Activated T-cell treated with anti-CD3 and anti-CD28 coated beads, Interleukin-2, amount 50 U/mL, for 48 hours (primary cell): Measurements from ENCODE around the gene NUB1.

Source experiments
- DNase-seq, 2 experiments: peaks; one replicate each; pipeline ENCODE4 v3.0.0-alpha.2; 2020

NUB1 gene

DNA sequence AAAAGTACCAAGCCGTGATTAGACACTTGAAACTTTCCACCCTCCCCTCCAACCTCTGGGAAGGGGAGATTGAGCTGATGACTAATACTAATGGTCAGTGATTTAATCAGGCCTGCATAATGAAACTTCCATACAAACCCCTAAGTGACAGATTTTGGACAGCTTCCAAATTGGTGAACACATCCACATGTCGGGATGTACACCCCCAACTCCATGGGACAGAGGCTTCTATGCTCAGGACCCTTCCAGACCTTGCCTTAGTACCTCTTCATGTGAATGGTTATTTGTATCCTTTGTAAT, 4.8 kb downstream of the NUB1 start:
- no peak for DNase-seq

DNA sequence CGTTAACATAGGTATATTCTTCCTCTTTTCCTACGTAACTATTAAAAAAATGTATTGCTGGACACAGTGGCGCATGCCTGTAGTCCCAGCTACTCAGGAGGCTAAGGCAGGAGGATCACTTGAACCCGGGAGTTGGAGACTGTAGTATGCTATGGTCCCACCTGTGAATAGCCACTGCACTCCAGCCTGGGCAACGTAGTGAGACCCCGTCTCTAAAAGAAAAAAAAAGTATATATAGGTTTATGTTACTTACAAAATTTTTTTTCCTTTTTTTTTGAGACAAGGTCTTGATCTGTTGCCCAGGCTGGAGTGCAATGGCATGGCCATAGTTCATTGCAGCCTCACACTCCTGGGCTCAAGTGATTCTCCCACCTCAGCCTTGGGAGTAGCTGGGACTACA, 5.6 kb downstream of the NUB1 start:
- DNase-seq, result no peak

DNA sequence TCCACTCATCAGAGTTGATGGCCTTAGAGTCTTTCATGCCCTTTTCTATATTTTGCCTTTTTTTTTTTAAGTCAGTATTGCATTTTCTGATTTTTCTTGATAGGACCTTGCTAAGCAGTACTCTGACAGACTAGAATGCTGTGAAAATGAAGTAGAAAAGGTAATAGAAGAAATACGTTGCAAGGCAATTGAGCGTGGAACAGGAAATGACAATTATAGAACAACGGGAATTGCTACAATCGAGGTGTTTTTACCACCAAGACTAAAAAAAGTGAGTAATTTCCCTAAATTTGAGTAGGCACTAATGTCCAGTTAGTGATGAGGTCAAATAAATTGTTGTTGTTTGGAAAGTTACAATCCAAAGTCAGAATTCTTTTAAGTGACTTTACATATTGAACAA, 7.4 kb downstream of the NUB1 start:
- no peak for DNase-seq

DNA sequence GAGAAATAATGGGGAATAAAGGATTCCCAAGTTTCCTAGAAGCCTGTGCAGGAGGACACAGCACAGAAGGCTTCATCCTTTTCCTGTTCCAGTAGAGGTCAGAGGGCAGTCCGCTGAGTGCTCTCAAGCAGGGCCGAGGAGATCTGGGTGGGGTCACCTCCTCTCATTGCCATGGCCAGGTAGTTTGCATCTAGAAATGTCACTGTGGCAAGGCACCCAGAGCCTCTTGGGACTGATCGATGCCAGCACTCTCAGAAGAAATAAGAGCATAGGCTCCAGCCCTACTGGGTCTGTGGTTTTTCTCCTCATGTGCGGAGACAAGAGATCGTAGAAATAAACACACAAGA, 7.9 kb downstream of the NUB1 start:
- DNase-seq, result no peak

DNA sequence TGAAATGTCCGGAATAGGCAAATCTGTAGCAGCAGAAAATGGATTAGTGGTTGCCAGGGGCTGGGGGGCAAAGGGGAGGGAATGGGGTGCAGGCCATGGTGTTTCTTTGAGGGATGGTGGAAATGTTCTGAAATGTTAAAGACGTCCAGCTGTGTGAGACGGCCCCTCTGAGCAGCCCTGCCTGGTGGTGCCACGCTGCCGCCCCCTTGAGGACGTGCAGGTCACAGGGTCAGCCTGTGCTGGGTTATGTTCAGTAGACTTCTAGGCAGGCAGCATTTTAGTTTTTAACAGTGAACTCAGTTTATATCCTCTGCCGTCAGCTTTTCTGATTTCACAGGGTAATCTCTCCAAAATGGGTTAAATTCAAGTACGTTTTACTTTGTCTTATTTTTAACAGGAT, 9.4 kb downstream of the NUB1 start:
- peak; percentile 71 to 74 for DNase-seq

DNA sequence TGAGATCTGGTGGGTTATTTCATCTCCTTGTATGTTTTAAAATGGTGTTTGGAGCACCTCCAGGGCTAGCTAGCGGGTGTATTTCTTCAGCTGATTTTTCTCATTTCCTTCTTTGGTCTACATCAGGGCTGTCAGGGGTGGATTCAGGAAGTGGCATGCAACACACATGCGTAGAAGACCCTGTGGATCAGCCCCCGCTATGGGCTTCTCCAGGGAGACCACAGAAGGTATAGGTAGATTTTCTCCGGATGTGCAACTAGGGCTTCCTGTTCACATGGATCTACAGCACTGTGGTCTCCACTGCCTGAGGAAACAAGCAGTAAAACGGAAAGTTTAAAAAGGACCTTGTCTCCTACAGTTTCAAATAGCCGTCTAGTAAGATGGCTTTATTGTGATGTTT, 10.4 kb downstream of the NUB1 start:
- DNase-seq, result peak; percentile 54 to 63

DNA sequence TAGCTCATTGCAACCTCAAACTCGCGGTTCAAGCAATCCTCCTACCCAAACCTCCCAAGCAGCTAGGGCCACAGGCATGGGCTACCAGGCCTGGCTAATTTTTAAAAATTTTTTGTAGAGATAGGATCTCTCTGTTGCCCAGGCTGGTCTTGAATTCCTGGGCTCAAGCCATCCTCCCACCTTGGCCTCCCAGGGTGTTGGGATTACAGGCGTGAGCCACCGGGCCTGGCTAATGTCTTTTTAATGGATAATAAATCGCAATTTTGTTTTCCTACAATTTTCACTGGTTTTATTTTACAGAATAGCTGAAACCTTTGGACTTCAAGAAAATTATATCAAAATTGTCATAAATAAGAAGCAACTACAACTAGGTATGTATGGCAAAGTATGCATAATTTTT, 10.9 kb downstream of the NUB1 start:
- DNase-seq, result no peak

DNA sequence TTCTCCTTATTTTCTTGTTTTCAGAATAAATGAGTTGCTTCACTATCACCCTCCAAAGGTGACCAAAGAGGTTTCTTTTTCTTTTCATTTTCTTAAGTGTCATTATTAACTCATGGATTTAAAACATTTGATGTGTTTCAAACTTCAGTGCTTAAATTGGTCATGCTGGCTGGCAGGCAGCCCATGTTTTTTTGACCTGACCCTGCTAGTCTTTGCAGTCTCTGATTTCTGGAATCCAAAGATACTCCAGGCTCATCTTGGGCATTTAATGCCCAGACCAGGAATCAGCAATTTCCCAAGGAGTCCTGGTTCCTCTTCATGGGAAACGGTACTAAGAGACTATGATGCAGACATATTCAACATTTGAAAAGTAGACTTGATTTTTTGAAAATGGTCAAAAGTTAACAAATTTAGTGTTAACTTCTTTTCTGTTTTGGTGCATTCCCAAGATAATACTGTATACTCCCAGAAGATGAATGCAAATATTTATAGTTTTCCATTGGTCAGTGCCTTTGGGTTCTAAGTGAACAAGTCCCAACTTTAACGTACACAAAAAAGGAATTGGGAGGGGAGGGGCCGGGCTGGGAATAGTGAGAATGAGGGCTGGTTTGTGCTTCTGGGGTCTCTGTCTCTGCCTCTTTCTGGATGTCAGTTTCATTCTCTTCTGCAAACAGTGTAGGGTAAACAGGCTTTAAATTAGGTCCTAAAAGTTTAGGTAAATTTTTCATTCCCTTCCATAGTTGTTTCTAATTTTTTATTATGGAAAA, 19.8 kb downstream of the NUB1 start:
- no peak for DNase-seq

DNA sequence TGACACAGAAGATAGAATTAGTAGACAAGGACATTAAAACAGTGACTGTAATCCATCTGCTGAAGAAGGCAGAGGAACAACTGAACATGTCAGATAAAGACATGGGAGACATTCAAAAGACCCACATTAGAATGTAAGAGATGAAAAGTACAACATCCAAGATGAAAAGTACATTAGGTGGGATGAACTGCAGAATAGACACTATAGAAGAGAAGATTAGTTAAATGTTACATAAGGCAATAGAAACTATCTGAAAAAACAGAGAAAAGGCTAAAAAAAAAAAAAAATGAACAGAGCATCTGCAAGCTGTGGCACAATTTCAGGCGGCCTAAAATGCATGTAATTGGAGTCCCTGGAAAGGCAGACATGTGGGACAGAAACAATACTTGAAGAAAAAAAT, 21.6 kb downstream of the NUB1 start:
- no peak for DNase-seq

DNA sequence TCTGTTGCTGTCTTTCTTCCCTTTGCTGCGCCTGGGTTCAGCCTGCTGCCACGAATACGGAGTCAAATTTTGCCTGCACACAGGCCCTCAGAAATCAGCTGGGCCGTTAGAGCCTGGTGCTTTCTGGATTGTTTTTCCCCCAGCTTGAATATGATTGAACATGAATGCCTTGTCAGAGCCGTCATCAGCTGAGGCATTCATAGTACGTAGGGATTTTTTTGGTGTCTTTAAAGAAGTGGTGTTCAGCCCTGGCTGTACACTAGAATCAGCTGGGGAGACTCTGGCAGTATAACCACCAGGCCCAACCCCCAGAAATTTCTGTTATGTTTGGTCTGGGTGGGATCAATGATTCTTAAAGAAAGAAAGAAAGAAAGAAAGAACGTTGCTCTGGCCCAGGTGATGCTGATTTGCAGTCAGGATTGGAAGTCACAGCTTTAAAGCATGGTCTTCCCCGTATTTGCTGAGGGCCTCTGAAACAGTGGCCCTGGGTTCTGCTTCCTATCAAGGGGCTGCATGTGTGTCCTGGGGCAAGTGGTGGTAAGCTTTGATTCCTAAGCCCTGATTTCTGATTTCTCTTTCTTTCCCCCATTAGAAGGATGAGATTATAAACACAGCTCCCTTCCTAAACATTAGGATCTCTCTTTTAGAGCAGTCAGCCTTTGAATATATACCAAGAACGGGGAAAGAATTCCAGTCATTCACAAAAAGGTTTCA, 24.7 kb downstream of the NUB1 start:
- DNase-seq, result no peak

DNA sequence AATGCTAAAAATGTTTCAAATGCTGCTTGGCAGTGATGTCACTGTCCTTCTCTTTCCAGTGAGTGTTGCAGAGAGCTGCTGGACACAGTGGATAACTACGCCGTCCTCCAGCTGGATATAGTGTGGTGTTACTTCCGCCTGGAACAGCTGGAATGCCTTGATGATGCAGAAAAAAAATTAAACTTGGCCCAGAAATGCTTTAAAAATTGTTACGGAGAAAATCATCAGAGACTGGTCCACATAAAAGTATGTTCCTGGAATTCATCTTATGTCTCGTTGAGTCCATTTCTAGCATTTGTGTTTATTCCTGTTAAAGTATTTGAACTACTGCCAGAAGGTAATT, 25.2 kb downstream of the NUB1 start:
- DNase-seq, result no peak

DNA sequence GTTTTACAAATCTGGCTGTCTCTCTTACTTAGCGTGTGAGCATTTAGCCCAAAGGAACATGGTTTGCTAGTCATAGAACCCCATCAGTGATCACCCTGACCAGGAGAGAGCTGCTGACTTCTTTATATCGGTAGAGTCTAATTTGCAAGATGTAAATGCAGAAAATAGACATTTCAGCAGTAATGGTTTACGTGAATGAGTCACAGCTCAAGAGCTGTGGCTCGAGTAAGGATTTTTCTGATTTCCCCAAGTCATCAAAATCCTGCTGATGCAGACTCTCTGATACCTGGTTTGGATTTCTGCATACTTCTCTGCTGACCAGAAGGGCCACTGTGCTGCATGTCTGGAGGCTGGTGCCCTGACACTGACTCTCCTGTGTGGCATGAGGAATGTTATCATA, 25.7 kb downstream of the NUB1 start:
- DNase-seq, result no peak

DNA sequence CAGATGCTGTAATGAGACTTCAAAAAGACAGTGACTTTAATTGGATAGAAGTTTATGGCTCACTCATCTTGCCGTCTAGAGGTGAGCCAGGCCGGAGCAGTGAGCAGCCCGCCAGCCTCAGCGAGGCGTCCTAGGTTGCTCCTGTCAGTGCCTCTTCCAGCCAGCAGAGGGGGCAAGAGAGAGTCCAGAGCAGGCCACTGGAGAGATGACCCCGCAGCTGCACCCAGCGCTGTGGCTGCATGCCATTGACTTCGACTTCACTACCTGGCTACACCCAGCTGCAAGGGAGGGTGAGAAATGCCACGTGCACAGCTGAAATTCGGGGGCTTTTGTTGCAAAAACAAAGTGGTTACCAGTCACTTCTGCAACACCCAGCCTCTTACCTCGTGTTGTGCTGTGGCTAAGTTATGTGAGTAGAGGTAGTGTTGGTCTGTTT, 26.5 kb downstream of the NUB1 start:
- DNase-seq, result peak; percentile 83 to 85

DNA sequence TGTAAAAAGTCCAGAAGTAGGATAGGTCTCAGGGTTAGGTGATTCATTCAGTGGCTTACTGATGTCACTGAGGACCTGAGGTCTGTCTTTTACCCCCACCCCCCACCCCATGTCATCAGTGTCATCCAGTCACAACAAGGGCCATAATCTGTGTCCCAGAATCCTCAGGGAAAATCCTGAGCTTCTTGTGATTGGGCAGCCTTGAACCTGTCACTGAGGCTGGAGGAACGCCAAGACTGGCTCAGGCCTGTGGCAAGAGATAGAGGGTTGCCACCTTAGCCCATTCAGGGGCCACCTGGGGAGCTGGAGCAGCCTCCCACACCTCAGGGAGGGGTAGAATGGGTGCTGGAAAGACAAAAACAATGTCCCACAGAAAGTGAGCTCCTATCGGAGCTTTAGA, 29.7 kb downstream of the NUB1 start:
- no peak for DNase-seq

DNA sequence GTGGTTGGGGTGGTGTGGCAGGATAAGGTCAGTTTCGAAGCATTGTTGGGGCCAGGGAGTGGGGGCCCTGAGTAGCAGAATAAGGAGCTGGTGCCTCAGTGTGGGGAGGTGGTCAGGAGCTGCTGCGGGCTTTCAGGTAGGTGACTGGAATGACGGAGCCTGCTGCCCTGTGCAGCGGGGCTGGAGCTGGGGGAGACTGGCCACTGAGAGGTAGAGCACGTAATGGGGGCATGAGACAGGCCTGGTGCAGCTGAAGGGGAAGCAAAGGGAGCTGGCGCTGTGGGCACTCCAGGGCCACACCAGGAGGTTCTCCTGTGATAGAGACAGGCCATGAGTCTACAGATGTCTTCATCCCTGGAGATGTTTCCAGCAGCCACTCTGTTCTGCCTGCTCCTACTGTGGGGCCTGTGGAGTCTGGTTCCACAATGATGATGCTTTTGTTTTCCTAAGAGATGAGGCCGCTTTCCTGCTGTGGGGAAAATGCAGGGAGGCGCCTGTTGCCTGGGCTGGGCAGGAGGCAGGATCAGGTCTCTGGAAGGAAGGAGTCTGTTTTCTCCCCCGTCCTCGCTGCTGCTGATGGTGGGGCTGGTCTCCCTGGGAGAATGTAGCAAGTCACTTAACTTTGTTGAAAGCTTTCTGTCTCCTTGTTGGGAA, 31.1 kb downstream of the NUB1 start:
- DNase-seq, result no peak

DNA sequence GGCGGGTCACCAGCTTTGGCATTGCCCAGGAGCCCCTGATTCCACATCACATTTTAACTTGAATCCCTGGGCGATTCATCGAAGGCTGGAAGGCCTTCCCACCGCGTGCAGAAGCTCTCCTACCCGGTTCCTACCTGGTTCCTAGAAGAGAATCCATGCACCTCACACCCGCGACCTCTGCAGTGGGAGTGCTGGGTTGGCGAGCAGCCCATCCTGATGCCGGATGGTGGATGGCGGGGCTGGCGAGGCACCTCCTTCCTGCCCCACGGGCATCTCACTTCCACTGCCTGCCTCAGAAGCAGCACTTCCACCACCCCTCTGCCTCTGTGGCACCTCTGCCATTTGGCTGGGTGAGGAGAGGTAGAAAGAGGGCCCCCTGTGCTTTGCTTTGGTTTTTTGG, 32.0 kb downstream of the NUB1 start:
- DNase-seq, result no peak

DNA sequence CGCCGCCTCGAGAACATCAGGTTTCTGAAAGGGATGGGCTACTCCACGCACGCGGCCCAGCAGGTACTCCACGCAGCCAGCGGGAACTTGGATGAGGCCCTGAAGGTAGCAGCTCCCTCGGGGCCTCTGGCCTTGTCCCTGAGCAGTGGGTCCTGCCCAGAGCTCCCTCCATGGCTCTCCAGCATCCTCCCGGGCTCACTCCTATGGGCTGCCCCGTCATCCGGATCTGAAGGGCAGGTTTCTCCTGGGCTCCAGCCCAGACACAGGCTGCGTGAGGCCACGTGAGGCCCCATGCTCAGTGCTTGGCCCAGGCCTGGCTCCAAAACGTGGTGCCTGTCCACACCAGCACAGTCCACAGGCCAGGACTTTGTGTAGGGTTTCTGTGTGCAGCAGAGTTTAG, 32.5 kb downstream of the NUB1 start:
- DNase-seq, result no peak

DNA sequence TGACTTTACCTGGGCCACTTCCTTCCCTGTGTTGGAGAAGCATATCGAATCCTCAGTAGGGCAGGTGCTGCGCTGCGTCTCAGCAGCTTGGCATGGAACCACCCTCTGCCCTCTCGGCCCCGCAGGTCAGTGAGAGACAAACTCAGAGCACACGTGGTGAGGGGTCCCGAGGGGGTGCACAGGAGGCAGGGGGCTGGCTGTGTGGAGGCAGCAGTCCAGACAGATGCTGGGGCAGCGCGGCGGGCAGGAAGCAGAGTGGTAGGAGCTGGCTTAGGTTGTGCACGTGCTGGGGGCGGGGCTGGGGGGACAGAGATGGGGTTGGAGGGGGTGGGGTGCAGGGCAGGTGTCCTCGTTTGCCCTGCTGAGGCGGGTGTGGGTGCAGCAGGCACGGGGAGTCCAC, 33.1 kb downstream of the NUB1 start:
- DNase-seq, result no peak

DNA sequence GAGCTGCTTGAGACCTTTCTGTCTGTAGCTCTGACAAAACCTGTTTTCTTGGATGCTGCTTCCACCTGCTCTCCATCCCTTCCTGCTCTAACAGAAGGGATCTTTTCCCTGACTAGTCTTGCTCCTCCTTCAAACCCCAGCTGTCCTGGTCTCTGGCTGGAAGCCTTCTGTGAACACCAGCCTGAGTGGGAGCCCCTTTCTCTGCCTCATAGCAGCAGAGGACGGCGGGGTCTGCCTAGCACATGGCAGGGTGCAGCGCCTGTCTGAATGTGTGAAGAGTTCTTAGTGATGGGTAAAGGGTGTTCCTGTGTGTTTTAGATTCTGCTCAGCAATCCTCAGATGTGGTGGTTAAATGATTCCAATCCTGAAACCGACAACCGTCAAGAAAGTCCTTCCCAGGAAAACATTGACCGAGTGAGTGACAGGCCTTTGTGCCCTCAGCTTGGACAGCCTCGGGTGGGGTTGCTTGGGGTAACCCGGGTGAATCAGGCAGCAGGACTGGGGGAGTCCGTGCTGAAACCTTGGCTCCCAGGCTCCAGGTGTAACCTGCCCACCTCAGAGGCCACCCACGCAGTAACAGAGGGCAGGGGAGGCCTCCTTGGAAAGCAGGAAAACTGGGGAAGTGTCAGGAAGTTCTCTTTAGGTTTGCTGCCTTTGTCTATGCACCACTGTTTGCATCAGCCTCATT, 34.1 kb downstream of the NUB1 start:
- DNase-seq, result no peak

DNA sequence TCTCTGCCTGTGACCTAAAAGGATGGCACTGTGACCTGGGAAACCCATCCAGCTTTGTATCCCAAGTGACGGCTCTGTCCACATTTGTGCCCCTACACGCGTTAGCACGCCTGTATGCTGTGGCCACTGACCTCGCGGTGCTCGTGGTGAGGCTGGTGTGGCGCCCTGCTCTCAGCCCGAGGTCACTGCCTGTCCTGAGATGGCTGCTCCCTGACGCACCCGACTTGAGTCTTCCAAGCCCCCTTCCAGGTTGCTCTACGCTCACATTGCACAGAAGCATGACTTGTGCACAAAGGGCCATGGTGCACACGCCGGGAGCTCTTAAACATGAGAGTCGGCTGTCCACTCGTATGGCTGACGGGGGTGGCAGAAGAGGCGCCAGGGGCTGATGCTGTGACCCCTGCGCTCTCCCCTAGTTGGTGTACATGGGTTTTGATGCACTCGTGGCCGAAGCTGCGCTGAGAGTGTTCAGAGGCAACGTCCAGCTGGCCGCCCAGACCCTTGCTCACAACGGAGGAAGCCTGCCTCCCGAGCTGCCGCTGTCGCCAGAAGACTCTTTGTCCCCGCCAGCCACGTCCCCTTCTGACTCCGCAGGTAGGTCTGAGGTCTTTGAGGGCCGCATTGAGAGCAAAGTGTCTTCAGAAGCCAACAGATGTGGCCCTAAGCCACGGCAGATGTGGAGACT, 34.7 kb downstream of the NUB1 start:
- no peak for DNase-seq

DNA sequence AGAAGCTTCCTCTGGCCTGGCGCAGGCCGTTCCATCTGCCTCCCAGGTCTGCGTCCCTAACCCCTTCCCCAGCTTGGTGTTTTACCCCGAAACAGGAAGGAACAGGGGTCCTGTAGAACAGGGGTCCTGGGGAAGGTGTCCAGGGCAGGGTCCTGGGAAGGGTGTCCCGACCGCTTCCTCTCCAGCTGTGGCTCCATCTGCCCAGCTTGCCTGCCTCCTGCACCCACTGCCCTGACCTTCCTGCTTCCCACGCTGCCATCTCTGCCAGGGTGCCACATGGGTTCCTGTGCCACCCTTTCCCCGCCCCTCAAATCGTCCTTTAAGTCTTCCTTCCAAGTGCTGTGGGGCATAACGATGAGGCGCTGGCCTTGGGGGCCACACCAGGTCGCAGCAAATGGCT, 35.8 kb downstream of the NUB1 start:
- DNase-seq, result no peak

DNA sequence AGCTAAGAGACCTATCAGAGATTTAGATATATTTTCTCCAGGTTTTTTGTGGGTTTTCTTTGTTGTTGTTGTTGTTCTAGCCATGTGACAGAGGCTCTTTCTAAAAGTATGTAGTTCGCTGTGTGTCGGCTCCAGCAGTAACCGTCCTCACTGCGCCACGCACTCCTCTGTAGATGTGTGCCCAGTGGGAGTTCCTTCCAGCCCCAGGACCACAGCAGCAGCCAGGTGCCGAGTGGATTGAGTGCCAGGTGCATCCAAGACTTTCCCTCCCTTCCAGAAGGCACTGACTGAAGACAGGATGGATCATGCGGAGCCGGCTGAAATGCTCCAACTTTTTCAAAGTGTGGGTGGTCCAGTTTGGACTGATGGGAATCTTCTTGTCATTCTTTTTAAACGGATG, 36.4 kb downstream of the NUB1 start:
- no peak for DNase-seq

DNA sequence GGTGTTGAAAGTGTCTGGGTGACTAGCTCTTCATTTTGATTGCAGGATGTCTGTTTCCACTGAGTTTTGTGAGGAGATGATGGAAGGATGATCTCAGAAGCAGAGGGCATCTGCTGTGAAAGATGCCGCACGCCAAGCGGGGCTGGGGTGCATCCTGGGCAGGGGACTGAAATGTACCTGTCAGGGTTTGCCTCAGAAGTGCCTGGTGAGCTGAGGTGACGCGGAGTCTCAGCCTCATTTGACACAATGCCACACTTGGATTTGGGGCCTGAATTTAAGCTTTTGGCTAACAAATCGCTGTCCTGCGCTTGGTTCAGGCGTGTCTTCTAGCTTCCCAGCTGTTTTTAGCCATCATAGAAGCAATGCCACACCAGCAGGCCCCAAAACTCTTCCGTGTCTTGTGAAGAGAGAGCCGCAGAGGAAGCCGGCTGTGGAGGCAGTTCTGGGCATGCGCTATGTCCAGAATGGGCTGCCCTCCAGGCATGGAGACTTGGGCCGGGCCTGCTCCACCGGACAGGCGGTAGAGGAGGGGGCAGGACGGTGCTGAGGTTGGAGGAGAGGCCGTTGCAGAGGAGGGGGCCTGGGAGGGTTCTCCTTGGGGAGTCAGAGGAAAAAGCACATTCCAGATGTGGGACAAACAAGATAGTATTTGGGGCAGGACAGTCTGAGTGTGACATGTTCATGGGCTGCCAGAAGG, 37.0 kb downstream of the NUB1 start:
- DNase-seq, result no peak
